IMR-90 (cell line): ENCODE data around the gene RIC3. TPM values are rescaled to one million over a fixed set of nuclear protein-coding genes. Genes with fewer than 3 reads are reported as not detected.

Experiments
- ATAC-seq: fragments of 200-7000 bp; cut with Tn5 transposase; 2 replicates; pipeline ENCODE4 v1.9.1; 2020; ENCODE audit warnings: low read depth, mild to moderate bottlenecking, moderate library complexity
- BruUV-seq: library from RNA; stranded (reverse); fragments of 400-500 nt; replicated peaks from 2 replicates; lab custom pipeline; 2021; lab: Mats Ljungman, UMichigan
- CTCF ChIA-PET: fragments of 300-600 bp; formaldehyde crosslinking; extraction: SDS; loops from one replicate; lab custom pipeline; 2021; ENCODE audit warnings: antibody characterized with exemption; lab: Yijun Ruan, JAX
- POLR2A ChIA-PET: fragments of 300-600 bp; sonication (Branson Sonifier 250); formaldehyde crosslinking; loops from one replicate; lab custom pipeline; 2022; ENCODE audit warnings: antibody characterized with exemption; ENCODE audit not compliant: unreplicated experiment; lab: Charles Lee
- DNase-seq: peaks from one replicate; pipeline ENCODE4 v3.0.0; 2013
- H2AFZ ChIP-seq: replicated peaks from 2 replicates; pipeline ENCODE3; 2013; ENCODE audit warnings: low read length, mild to moderate bottlenecking; ENCODE audit not compliant: poor library complexity
- H2AK5ac ChIP-seq: 2 replicates; pipeline ENCODE4 v1.6.1; 2013; ENCODE audit warnings: low read depth, low read length, inconsistent platforms
- H2AK9ac ChIP-seq: replicated peaks from 2 replicates; pipeline ENCODE3; 2013; ENCODE audit warnings: mild to moderate bottlenecking, low read depth, low read length, moderate library complexity; ENCODE audit not compliant: poor library complexity
- H2BK120ac ChIP-seq: 2 replicates; pipeline ENCODE4 v1.6.1; 2013; ENCODE audit warnings: low read depth, low read length, inconsistent platforms
- H2BK15ac ChIP-seq: 3 replicates; pipeline ENCODE4 v1.6.1; 2013; ENCODE audit warnings: low read depth, low read length, inconsistent platforms
- H2BK20ac ChIP-seq: 2 replicates; pipeline ENCODE4 v1.6.1; 2013; ENCODE audit warnings: low read depth, mild to moderate bottlenecking, inconsistent platforms, low read length, moderate library complexity
- H2BK5ac ChIP-seq: 2 replicates; pipeline ENCODE4 v1.6.1; 2013; ENCODE audit warnings: mild to moderate bottlenecking, low read depth, low read length, inconsistent platforms; ENCODE audit not compliant: poor library complexity, severe bottlenecking
- H3K14ac ChIP-seq: replicated peaks from 2 replicates; pipeline ENCODE4 v1.6.1; 2013; ENCODE audit warnings: low read depth, low read length, inconsistent platforms
- H3K18ac ChIP-seq: 2 replicates; pipeline ENCODE4 v1.6.1; 2013; ENCODE audit warnings: low read depth, low read length, control low read depth
- H3K23ac ChIP-seq: 2 replicates; pipeline ENCODE4 v1.6.1; 2013; ENCODE audit warnings: low read depth, low read length, inconsistent platforms
- H3K27ac ChIP-seq: 2 replicates; pipeline ENCODE4 v1.5.1; 2013; ENCODE audit warnings: mild to moderate bottlenecking, control low read depth, low read length; ENCODE audit not compliant: insufficient read depth
- H3K27me3 ChIP-seq: 2 replicates; pipeline ENCODE4 v1.6.1; 2013; ENCODE audit warnings: low read length; ENCODE audit not compliant: control insufficient read depth, insufficient read depth
- H3K36me3 ChIP-seq: 2 replicates; pipeline ENCODE4 v1.6.1; 2013; ENCODE audit warnings: low read length, mixed read lengths; ENCODE audit not compliant: control insufficient read depth, insufficient read depth
- H3K4ac ChIP-seq: 2 replicates; pipeline ENCODE4 v1.6.1; 2013; ENCODE audit warnings: low read depth, low read length, inconsistent platforms
- H3K4me1 ChIP-seq: 2 replicates; pipeline ENCODE4 v1.6.1; 2013; ENCODE audit warnings: low read length, mixed read lengths; ENCODE audit not compliant: control insufficient read depth, insufficient read depth
- H3K4me2 ChIP-seq: 2 replicates; pipeline ENCODE4 v1.6.1; 2013; ENCODE audit warnings: low read depth, mild to moderate bottlenecking, control low read depth, low read length, moderate library complexity
- H3K4me3 ChIP-seq: 2 replicates; pipeline ENCODE4 v1.5.1; 2013; ENCODE audit warnings: low read depth, mild to moderate bottlenecking, control low read depth, low read length, moderate library complexity; ENCODE audit not compliant: insufficient read depth
- H3K56ac ChIP-seq: 2 replicates; pipeline ENCODE4 v1.6.1; 2013; ENCODE audit warnings: low read length, inconsistent platforms; ENCODE audit not compliant: insufficient read depth; ENCODE audit errors: extremely low read depth
- H3K79me1 ChIP-seq, 2 experiments: 2 replicates each; pipeline ENCODE4 v1.6.1; 2013; ENCODE audit warnings: low read length in 2 of 2, inconsistent platforms in 1 of 2, low read depth in 1 of 2
- H3K9ac ChIP-seq: 2 replicates; pipeline ENCODE4 v1.6.1; 2013; ENCODE audit warnings: low read depth, low read length, control low read depth
- H3K9me1 ChIP-seq: 2 replicates; pipeline ENCODE4 v1.6.1; 2013; ENCODE audit warnings: low read length, inconsistent platforms; ENCODE audit not compliant: insufficient read depth
- H3K9me3 ChIP-seq: 2 replicates; pipeline ENCODE4 v1.6.1; 2013; ENCODE audit warnings: low read length; ENCODE audit not compliant: control insufficient read depth, insufficient read depth
- H4K20me1 ChIP-seq: 2 replicates; pipeline ENCODE4 v1.6.1; 2013; ENCODE audit warnings: low read length, inconsistent platforms; ENCODE audit not compliant: insufficient read depth
- H4K5ac ChIP-seq: 2 replicates; pipeline ENCODE4 v1.6.1; 2013; ENCODE audit warnings: mild to moderate bottlenecking, low read depth, low read length, control low read depth
- H4K8ac ChIP-seq, 2 experiments: 2 replicates each; pipeline ENCODE4 v1.6.1; 2013; ENCODE audit warnings: low read depth in 2 of 2, low read length in 2 of 2, control low read depth in 1 of 2, inconsistent platforms in 1 of 2
- H4K91ac ChIP-seq: 2 replicates; pipeline ENCODE4 v1.6.1; 2013; ENCODE audit warnings: low read depth, low read length, inconsistent platforms; ENCODE audit not compliant: insufficient read depth
- FOS ChIP-seq: fragments of 150-350 bp; IDR thresholded peaks from 2 replicates; pipeline ENCODE4 v1.6.1; 2016; ENCODE audit warnings: low read depth, low read length
- MAFK ChIP-seq: IDR thresholded peaks from 2 replicates; pipeline ENCODE4 v1.6.1; 2012; ENCODE audit warnings: low read depth, low read length, improper control_type of control experiment
- dilution Hi-C: fragments of 300-500 bp; cut with HindIII; formaldehyde crosslinking; loops from one replicate; pipeline ENCODE4 v1.14.3; 2018; ENCODE audit warnings: low sequenced_read_pairs; ENCODE audit not compliant: unreplicated experiment
- in situ Hi-C: fragments of 300-500 bp; cut with MboI; formaldehyde crosslinking; loops from 3 replicates; pipeline ENCODE4 v1.14.3; 2019; ENCODE audit warnings: low sequenced_read_pairs, inconsistent platforms, mixed read lengths
- intact Hi-C: fragments of 100-400 bp; cut with micrococcal nuclease; formaldehyde crosslinking; loops from 2 replicates; pipeline ENCODE4 v1.10.0; 2022
- polyA plus RNA-seq, 3 experiments: library from polyadenylated mRNA; depleted of rRNA; stranded (reverse); fragments of >200 nt; gene quantifications; 2 replicates each; pipeline ENCODE4 v1.2.3, GENCODE V29; 2012; ENCODE audit warnings: low replicate concordance in 1 of 3
- total RNA-seq: library from RNA; depleted of rRNA; stranded (reverse); fragments of >200 nt; gene quantifications from 2 replicates; pipeline ENCODE4 v1.2.3, GENCODE V29; 2012

The RIC3 gene
- total and polyA plus RNA-seq, 2 of the 4 experiments (the other 2 are of a cell fraction): not detected

DNA sequence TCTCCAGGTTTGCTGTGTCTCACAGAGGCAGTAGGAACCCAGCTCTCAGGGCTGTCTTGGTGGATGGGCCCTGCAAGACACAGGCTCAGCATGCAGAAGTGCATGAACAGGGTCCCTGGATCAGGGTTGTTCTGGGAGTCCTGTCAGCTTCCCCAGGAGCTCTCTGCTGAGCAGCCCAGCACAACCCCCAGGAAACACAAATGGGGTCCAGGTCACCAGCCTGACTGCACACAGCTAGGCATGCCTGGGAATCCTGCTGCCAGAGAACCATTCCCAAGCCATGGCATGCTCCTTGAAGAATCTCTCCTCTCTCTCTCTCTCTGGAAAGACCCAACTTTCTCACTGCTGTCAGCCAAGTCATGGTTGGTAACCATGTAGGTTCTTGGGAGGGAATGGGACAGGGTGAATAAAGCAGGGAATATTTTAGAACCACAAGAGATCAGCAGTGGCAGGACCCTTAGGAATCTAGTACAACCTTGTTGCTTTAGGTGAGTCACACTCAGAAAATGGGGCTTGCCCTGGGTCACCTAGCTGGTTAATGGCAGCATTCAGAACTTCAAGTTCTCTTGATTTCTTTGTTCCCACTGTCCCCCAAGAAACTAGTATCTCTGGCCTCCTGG is 66.4 kb downstream of the RIC3 start:
- no peak overlapping the region for H3K23ac ChIP-seq
- H3K18ac ChIP-seq: no peak overlapping the region
- in situ Hi-C loops: no loop called here
- no peak overlapping the region for H4K8ac ChIP-seq
- H3K79me1 ChIP-seq: no peaks in the 10 kb centered on the region
- POLR2A ChIA-PET: no interaction called here
- no peak overlapping the region for H4K5ac ChIP-seq
- H3K56ac ChIP-seq: no peak overlapping the region
- no peak overlapping the region for H2BK5ac ChIP-seq
- H3K14ac ChIP-seq: no peak overlapping the region
- no peak overlapping the region for H3K4me3 ChIP-seq
- no peaks in the 10 kb centered on the region for H3K9me3 ChIP-seq
- no peak overlapping the region for H2AFZ ChIP-seq
- ATAC-seq (no peak), DNase-seq (no peak)
- intact Hi-C loops: no loop called here
- no peaks in the 10 kb centered on the region; the same call in 1 of the 2 replicates for H3K9me1 ChIP-seq
- no peak overlapping the region for H3K4me2 ChIP-seq
- H3K9ac ChIP-seq: no peak overlapping the region
- H2AK5ac ChIP-seq: no peak overlapping the region
- dilution Hi-C loops: no loop called here
- no peak overlapping the region for H2BK120ac ChIP-seq
- no peak overlapping the region for H4K91ac ChIP-seq
- no peak overlapping the region for H3K27ac ChIP-seq
- TF ChIP-seq FOS (no peak), MAFK (no peak)
- CTCF ChIA-PET: interaction anchor here (1.0 kb wide), 1 partner anchor 68 kb away, joined by 3 read pairs; no protein-coding TSS in a partner anchor
- peaks cover 9% of the 10 kb centered on the region for H3K4me1 ChIP-seq
- H2BK15ac ChIP-seq: no peak overlapping the region
- H2BK20ac ChIP-seq: no peak overlapping the region
- H3K4ac ChIP-seq: no peak overlapping the region
- H4K20me1 ChIP-seq: no peaks in the 10 kb centered on the region
- no TSS peak for BruUV-seq
- H3K36me3 ChIP-seq: peaks cover 15% of the 10 kb centered on the region
- no peaks in the 10 kb centered on the region for H3K27me3 ChIP-seq
- H2AK9ac ChIP-seq: no peak overlapping the region
